GM21717 (cell line): Measurements from ENCODE around the gene NOPCHAP1.
"Not testable (repeated sequence)": the region's sequence is repeated elsewhere in the genome, so short reads cannot be mapped to it uniquely, and the experiment has no call there.

Experiments used
- ATAC-seq: cut with Tn5 transposase; IDR thresholded peaks from one replicate; pipeline ENCODE4 v1.9.1; 2021; ENCODE audit warnings: mild to moderate bottlenecking, moderate library complexity; ENCODE audit not compliant: unreplicated experiment

NOPCHAP1 gene

DNA sequence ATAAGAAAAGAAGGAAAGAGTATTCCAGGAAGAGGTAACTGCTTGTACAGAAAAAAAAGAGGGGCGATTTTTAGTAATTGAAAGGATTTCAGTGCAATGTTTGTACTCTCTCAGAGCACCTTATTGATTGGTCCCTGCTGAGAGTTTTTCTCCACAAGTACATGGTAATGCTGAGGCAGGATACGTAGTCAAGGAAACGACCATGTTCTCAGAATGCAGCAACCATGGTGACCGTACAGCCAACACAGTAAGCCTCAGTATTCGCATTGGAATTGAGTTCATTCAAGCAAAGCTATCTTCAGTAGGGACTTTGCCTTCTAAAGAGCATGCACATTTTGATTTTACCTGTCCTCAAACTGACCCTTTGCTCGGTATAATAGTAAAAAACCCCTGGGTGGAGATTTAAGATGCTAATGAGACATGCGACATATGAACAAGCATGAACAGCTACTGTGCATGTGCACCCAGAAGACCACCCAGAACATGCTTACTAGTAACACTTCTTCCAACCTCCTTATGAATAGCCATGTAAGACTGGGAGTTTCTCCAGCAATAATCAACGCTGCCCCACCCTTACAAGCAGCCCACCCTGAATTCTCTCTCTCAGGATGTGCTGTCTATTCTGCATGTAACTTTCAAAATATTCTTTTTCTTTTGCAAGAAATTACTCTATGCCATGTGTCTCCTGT is 21.8 kb upstream of the NOPCHAP1 start:
- no peak for ATAC-seq

GRCh38 chr12:104964856-104965205 is 21.3 kb upstream of the NOPCHAP1 start:
- ATAC-seq = no peak

DNA sequence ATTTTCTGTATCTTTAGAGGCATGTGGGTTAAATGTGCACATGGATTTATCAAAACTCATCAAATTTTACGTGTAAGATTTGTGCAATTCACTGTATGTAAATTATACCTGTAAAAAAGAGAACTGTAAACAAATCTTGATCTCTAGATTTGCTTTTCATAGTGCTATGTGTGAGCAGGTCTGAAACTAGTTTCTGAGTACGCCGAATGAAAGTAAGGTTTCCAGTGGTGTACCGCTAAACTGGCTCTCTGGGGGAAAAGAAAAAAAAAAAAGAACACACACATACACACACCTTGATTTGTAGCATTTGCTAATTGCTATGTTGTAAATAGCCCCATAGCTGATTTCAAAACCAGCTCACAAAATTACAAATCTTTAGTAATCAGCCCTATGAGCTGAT is 19.4 kb upstream of the NOPCHAP1 start:
- peak; percentile 88 for ATAC-seq

GRCh38 chr12:104969343-104969742 is 16.8 kb upstream of the NOPCHAP1 start:
- no peak for ATAC-seq

DNA sequence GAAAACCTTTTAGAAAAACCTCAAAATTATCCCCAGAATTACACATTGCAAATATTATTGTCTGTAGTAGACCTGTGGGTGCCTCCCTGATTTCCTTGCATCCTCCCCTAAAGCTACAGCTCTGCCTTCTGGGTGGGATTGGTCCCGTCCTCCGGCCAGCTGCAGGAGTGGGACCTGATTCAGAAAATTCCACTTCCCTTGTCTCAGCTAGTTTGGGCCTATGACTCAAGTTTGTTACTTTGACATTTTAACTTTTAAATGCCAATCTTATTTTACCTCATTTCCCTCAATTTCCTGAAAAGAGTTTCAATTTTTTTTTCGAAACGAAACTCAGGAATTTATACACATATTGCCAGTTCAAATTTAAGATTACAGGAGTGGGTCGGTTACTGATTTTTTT is 14.8 kb upstream of the NOPCHAP1 start:
- ATAC-seq = no peak

DNA sequence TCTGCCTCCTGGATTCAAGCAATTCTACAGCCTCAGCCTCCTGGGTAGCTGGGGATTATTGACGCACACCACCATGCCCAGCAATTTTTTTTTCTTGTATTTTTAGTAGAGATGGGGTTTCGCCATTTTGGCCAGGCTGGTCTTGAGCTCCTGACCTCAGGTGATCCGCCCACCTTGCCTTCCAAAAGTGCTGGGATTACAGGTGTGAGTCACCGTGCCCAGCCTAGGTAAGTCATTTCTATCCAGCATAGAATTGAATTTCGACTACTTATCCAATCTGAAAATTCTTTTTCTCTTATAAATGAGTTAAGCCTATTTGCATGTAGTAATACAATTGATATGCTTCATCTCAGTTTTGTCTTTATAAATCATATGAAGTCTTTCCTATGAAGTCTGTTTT is 12.9 kb upstream of the NOPCHAP1 start:
- no peak for ATAC-seq

DNA sequence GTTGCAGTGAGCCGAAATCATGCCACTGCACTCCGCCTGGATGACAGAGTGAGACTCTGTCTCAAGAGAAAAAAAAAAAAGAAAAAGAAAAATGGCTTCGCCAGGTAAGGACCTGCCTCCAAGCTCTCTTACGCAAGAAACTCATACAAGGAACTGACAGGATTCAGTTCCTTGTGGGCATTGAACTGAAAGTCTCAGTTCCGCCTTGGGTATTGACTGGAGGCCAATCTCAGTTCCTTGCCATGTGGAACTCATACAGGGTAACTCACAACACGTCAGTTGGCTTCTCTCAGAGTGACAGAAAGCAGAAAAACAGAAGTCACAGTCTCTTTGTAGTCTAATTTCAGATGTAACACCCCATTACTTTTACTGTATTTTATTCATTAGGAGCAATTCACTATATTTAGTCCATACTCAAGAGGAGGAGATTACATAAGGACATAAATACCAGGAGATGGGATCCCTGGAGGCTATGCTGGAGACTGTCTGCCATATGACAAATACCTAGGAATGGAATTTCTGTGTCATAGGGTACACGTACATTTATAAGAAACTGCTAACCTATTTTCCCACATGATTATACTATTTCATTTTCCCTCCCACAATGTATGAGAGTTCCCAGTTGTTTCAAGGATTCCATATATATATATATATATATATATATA is 11.4 kb upstream of the NOPCHAP1 start:
- ATAC-seq = peak; percentile 95

DNA sequence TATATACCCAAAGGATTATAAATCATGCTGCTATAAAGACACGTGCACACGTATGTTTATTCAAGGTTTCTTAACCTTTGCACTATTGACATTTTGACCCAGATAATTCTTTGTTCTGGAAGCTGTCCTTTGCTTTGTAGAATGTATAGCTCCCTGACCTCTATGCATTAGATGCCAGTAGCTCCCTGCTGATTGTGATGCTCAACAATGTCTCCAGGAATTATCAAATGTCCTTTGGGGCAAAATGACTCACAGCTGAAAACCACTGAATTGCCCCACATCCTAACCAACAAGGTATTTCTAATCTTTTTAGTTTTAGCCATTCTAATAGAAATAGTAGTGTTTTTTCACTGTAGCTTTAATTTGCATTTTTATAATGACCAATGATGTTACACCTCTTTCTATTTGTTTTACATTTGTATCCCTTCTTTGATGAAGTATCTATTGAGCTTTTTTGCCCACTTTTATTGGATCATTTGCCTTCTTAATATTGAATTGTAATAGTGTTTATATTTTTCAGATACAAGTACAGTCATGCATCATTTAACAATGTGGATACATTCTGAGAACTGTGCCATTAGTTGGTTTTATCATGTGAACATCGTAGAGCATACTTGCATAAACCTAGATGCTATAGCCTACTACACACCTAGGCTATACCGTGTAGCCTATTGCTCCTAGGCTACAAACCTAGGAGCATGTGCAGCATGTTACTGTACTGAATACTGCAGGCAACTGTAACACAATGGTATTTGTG is 10.4 kb upstream of the NOPCHAP1 start:
- no peak for ATAC-seq

DNA sequence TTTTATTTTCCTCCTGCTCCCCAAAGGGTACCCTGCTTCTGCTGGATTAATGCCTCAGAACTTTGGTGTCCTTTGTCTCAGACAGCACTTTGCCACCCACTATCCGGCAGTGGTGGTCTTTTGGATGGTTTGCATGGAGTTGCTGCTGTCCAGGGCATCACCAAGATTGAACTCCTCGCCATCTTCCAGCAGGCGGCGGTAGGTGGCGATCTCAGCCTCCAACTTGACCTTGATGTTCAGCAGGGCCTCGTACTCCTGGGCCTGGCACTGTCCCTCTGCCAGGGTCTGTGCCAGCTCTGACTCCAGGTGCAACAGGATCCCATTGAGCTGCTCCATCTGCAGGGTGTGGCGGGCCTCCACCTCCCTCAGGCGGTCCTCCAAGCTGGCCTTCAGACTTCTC is 9.4 kb upstream of the NOPCHAP1 start:
- ATAC-seq = no peak

DNA sequence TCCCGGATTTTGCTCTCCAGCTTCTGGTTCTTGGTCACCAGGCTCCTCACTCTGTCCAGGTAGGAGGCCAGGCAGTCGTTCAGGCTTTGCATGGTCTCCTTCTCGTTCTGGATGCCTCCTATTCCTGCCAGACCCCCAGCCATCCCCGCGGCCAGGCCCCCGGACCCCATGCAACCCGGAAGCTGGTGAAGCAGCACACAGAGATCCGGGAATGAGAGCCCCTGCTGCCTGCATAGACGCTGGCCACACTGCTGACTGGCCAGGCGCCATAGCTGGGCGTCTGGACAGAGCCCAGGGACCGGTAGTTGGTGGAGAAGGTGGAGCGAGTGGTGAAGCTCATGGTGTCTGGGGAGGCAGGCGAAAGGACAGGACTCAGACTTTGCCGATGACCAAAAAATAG is 8.4 kb upstream of the NOPCHAP1 start:
- ATAC-seq = not testable (repeated sequence)

- no peak for ATAC-seq
Observed at GRCh38 chr12:104985206-104985605, 910 bp upstream of the NOPCHAP1 start.

GRCh38 chr12:104990950-104991349 is 4.8 kb downstream of the NOPCHAP1 start:
- ATAC-seq = no peak

DNA sequence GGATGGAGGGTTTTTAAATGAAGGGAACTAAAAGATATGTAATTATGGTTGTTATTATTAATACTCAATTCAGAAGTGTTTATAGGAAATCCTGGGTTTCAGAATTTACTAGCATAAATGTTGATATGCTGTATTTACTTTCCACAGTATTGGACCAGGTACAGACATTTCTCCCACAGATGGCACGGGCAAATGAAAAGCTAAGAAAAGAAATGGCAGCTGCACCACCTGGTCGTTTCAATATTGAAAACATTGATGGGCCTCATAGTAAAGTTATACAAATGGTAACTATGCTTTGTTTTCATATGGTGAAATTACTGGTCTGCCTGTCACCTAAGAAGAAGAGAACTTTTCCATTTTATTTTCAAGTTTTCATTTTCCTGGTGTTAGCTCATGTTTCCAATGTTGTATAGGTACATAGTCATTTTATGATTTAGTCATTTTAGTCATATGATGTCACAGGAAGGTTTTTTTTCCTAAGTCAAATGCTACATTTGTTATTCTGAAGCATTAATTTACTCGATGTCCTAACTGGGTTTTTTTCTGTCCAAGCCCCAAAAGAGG is 5.5 kb downstream of the NOPCHAP1 start:
- ATAC-seq = no peak

DNA sequence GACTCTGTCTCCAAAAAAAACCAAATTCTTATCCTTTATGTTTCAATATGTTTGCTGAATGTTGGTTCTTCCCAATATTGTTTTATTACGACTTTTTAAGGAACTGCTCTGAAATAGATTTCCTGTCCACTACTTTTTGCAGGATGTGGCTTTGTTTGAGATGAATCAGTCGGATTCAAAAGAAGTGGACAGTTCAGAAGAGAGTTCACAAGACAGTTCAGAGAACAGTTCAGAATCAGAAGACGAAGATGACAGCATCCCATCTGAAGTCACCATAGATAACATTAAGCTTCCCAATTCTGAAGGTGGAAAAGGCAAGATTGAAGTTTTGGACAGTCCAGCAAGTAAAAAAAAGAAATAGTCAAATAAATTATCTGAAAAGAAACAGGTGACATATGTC is 8.2 kb downstream of the NOPCHAP1 start:
- ATAC-seq = no peak

DNA sequence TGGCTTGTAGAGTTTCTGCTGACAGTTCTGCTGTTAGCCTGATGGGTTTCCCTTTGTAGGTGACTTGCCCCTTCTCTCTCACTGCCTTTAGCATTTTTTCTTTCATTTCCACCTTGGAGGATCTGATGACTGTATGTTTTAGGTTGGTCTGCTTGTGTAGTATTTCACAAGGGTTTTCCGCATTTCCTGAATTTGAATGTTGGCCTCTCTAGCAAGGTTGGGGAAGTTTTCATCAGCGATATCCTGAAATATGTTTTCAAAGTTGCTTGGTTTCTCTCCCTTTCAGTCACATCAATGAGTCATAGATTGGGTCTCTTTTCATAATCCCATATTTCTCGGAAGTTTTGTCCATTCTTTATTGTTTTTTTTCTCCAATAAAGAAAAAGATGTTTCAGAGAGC is 11.4 kb downstream of the NOPCHAP1 start:
- ATAC-seq = no peak

GRCh38 chr12:104998423-104999346 is 12.6 kb downstream of the NOPCHAP1 start:
- no peak for ATAC-seq

DNA sequence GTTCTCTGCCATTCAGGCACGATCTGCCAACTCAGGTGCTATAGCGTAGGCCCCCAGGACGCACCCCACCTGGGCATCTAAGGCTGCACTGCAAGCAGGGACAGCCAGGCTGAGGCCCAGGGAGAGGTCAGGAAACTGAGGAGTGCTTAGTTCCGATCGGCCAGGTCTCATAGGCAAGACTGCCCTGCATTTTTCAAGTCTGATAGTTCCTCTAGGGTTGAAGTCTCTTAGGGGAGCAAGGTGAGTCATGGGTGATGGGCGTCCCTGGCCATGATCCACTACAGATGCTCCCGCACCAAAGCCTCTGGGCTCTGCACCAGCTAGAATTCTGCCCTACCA is 13.2 kb downstream of the NOPCHAP1 start:
- no peak for ATAC-seq

DNA sequence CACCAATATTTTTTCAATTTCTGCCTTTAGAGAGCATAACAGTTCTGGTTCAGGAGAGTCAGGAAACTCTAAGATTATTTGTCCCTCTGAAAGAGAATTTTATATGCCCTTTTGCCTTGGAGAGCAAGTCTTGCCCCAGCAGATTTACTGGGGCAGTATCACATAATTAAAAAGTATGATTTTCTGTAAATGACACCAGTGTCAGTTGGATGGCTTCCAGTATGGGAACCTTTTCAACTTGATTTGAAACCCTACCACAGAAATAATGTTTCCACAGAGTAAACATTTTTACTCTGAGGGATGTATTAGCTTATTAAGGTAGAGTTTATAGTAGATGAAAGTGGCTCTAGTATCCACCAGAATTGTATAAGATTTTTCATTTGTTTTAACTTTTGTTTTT is 15.4 kb downstream of the NOPCHAP1 start:
- no peak for ATAC-seq

GRCh38 chr12:105013892-105014291 is 27.8 kb downstream of the NOPCHAP1 start:
- ATAC-seq = no peak

GRCh38 chr12:105014603-105015002 is 28.5 kb downstream of the NOPCHAP1 start:
- ATAC-seq = no peak

DNA sequence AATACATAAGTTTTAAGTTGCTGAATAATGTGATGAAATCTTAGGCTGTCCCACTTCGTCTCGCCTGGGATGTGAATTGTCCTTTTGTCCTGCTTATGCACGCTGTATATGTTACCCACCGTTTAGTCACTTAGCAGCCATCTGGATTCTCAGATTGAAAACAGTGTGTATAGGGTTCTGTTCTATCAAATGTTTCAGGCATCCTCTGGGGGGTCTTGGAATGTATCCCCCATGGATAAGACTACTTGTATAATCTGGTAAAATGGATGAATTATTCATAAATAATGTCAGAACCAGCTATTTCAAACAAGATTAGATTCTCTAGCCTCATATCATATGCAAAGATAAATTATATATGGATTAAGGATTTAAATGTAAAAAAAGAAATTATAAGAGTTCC is 29.4 kb downstream of the NOPCHAP1 start:
- no peak for ATAC-seq
